Smooth muscle cell (in vitro differentiated cells): ENCODE data around the gene ZBED2. TPM values are rescaled to one million over a fixed set of nuclear protein-coding genes. Genes with fewer than 3 reads are reported as not detected.

Source experiments
- DNase-seq: peaks from one replicate; lab custom pipeline; 2025; ENCODE audit not compliant: unreplicated experiment; lab: John Stamatoyannopoulos, UW
- H2AFZ ChIP-seq: fragments of 200-600 bp; sonication (generic); 2 replicates; pipeline ENCODE4 v1.6.0; 2016; ENCODE audit warnings: antibody characterized with exemption, low read depth, mild to moderate bottlenecking
- H3F3A ChIP-seq: fragments of 200-600 bp; sonication (generic); 2 replicates; pipeline ENCODE4 v1.6.0; 2017; ENCODE audit warnings: antibody characterized with exemption, low read depth
- H3K27ac ChIP-seq: fragments of 200-600 bp; sonication (generic); 2 replicates; pipeline ENCODE4 v1.5.1; 2016; ENCODE audit warnings: low read depth, mild to moderate bottlenecking
- H3K27me3 ChIP-seq: fragments of 200-600 bp; sonication (generic); 2 replicates; pipeline ENCODE4 v1.6.1; 2016; ENCODE audit warnings: low read depth, mild to moderate bottlenecking
- H3K36me3 ChIP-seq: fragments of 200-600 bp; sonication (generic); 2 replicates; pipeline ENCODE4 v1.5.1; 2016; ENCODE audit warnings: low read depth
- H3K4me1 ChIP-seq: fragments of 200-600 bp; sonication (generic); 2 replicates; pipeline ENCODE4 v1.5.1; 2016; ENCODE audit warnings: low read depth
- H3K4me2 ChIP-seq: fragments of 200-600 bp; sonication (generic); 2 replicates; pipeline ENCODE4 v1.6.0; 2016; ENCODE audit warnings: mild to moderate bottlenecking
- H3K4me3 ChIP-seq: fragments of 200-600 bp; sonication (generic); 2 replicates; pipeline ENCODE4 v1.5.1; 2016; ENCODE audit warnings: mild to moderate bottlenecking
- H3K79me2 ChIP-seq: fragments of 200-600 bp; sonication (generic); 2 replicates; pipeline ENCODE4 v1.6.0; 2016; ENCODE audit warnings: low read depth, mild to moderate bottlenecking
- H3K9ac ChIP-seq: fragments of 200-600 bp; sonication (generic); 2 replicates; pipeline ENCODE4 v1.6.0; 2016; ENCODE audit warnings: low read depth
- H3K9me3 ChIP-seq: fragments of 200-600 bp; sonication (generic); replicated peaks from 2 replicates; pipeline ENCODE4 v1.5.1; 2016; ENCODE audit warnings: low read depth
- H4K20me1 ChIP-seq: fragments of 200-600 bp; sonication (generic); 2 replicates; pipeline ENCODE4 v1.6.0; 2016; ENCODE audit warnings: low read depth
- WGBS: methylation state at CpG from one replicate; pipeline ENCODE4 v1.1.7; 2016; ENCODE audit warnings: low lambda C conversion rate; 5-methylcytosine and 5-hydroxymethylcytosine counted together
- polyA plus RNA-seq: library from polyadenylated mRNA; unstranded; fragments of >200 nt; fragmentation: Nextera tagmentation; extraction: Ambion mirVana; gene quantifications from 2 replicates; pipeline ENCODE4 v1.2.1, GENCODE V29; 2016
- total RNA-seq: library from RNA; depleted of rRNA; stranded (reverse); fragments of >200 nt; gene quantifications from 2 replicates; pipeline ENCODE4 v1.2.3, GENCODE V29; 2014
- TF ChIP-seq, protein P1 (sequence below): fragments of 200-600 bp; sonication (generic); IDR thresholded peaks from 2 replicates; pipeline ENCODE4 v1.5.1; 2017; ENCODE audit warnings: borderline replicate concordance, mild to moderate bottlenecking, antibody characterized with exemption; ENCODE audit not compliant: insufficient read depth, poor library complexity, severe bottlenecking

The ZBED2 gene
- total and polyA plus RNA-seq, 2 experiments from 2014 or later: 2.4 to 9.2 TPM

DNA sequence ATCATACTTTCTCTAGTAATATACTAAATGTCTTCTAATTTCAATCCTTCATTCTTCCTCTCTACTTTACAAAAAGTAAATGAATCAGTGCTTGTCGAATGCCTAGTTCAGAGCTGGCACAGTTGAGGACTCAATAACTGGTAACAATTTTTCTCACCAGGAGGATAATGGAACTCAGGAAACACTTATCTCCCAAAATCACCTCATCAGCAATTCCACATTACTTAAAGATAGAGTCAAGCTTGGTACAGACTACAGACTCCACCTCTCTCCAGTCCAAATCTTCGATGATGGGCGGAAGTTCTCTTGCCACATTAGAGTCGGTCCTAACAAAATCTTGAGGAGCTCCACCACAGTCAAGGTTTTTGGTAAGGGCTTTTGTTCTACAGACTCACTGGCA is 16.3 kb downstream of the ZBED2 start:
- TF ChIP-seq, protein P1, sequence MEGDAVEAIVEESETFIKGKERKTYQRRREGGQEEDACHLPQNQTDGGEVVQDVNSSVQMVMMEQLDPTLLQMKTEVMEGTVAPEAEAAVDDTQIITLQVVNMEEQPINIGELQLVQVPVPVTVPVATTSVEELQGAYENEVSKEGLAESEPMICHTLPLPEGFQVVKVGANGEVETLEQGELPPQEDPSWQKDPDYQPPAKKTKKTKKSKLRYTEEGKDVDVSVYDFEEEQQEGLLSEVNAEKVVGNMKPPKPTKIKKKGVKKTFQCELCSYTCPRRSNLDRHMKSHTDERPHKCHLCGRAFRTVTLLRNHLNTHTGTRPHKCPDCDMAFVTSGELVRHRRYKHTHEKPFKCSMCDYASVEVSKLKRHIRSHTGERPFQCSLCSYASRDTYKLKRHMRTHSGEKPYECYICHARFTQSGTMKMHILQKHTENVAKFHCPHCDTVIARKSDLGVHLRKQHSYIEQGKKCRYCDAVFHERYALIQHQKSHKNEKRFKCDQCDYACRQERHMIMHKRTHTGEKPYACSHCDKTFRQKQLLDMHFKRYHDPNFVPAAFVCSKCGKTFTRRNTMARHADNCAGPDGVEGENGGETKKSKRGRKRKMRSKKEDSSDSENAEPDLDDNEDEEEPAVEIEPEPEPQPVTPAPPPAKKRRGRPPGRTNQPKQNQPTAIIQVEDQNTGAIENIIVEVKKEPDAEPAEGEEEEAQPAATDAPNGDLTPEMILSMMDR: no peak
- no peaks in the 10 kb centered on the region for H3K9me3 ChIP-seq
- 94% methylated on average over 4 of the region's 4 CpGs for WGBS

DNA sequence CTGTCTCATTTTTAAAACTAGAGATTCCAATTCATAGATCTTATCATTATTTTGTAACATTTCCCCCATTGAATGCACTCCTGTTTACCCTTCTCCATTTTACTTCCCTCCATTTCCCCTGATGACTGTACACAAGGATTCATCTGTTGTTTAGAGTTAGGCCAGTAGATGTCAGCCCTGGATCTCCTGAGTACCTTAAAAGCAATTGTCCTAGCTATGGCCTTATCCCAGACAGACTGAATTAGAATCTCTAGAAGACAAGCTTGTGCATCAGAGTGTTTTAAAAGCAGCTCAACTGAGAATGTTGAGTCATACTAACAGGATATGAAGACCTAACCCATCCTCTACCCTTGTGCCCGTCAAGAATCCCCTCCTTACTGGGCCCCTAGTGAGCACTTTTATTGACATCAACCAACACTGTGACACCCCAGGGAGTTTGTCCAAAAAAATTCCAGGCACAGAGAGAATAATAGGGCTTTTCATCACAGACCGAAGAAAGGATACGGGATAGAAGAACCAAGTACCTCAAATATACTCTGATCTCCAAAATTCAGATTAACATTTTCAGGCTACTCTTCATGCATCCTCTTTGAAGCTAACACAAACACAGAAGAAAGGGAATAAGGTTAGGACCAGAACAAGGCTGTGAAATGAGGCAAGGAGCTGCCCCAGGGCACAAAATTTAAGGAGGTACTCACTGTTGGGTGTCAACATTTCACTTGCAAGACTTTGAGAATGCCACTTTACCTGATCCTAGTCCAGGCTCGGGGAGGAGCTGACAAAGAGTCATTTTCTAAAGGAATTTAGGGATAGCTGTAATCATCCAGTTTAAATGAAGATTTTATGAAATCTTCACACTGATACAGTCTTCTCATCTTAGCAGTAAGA is 17.1 kb downstream of the ZBED2 start:
- H3K9ac ChIP-seq: no peak overlapping the region
- H3K4me2 ChIP-seq: peak overlapping the region; percentile 5
- H2AFZ ChIP-seq: peak overlapping the region; percentile 5
- H3K27me3 ChIP-seq: no peaks in the 10 kb centered on the region
- no peaks in the 10 kb centered on the region for H3K79me2 ChIP-seq
- no peaks in the 10 kb centered on the region for H3K4me1 ChIP-seq
- no peaks in the 10 kb centered on the region for H3K36me3 ChIP-seq
- H3F3A ChIP-seq: peaks cover 13% of the 10 kb centered on the region
- H3K27ac ChIP-seq: peak overlapping the region; percentile 52
- H3K9me3 ChIP-seq: no peaks in the 10 kb centered on the region
- 58% methylated on average over 4 of the region's 4 CpGs for WGBS
- no peak overlapping the region for H3K4me3 ChIP-seq
- no peaks in the 10 kb centered on the region for H4K20me1 ChIP-seq
- no peak for DNase-seq
- TF ChIP-seq, protein P1: peak; percentile 65

More for the DNA sequence above, 16.3 kb downstream of the ZBED2 start:
- DNase-seq: no peak
- Histone ChIP-seq H3K4me1 (no peaks in the 10 kb centered on the region), H3F3A (peaks cover 13% of the 10 kb centered on the region), H3K36me3 (no peaks in the 10 kb centered on the region), H3K9ac (no peak overlapping the region), H3K79me2 (no peaks in the 10 kb centered on the region), H2AFZ (no peak overlapping the region), H3K4me3 (no peak overlapping the region), H4K20me1 (no peaks in the 10 kb centered on the region), H3K27ac (peak overlapping the region; percentile 52), H3K27me3 (no peaks in the 10 kb centered on the region), H3K4me2 (no peak overlapping the region)

DNA sequence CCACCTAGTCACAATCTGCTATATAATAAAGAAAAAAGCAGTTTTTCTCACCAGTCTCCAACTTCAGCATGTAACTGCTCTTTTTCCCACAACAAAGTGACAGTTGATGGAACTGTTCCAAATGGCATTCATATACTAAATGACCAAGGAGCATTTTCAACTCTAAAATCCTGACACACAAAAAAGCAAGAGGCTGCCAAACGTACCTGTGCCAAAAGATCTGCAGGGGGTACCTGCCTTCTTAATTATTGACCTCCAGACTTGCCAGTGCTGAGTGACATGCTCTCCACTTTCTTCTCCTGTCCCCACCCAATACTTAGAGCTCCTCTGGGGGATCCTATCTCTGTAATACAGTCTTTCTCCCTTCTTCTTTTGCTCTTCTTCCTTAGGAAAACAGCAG is 18.0 kb downstream of the ZBED2 start:
- TF ChIP-seq, protein P1: no peak
- no peaks in the 10 kb centered on the region for H3K36me3 ChIP-seq
- no peaks in the 10 kb centered on the region for H3K79me2 ChIP-seq
- H3K4me3 ChIP-seq: no peak overlapping the region
- no peaks in the 10 kb centered on the region for H3K4me1 ChIP-seq
- H3F3A ChIP-seq: peaks cover 13% of the 10 kb centered on the region
- WGBS: 78% methylated on average over 1 of the region's 1 CpG
- no peak overlapping the region for H3K4me2 ChIP-seq
- no peaks in the 10 kb centered on the region for H4K20me1 ChIP-seq
- peak overlapping the region; percentile 5 for H2AFZ ChIP-seq
- DNase-seq: no peak
- H3K9ac ChIP-seq: no peak overlapping the region
- no peak overlapping the region for H3K27ac ChIP-seq
- H3K9me3 ChIP-seq: no peaks in the 10 kb centered on the region
- H3K27me3 ChIP-seq: no peaks in the 10 kb centered on the region
